Type B pancreatic cell (in vitro differentiated cells): ENCODE measurements around the gene SESN2. TPM values are rescaled to one million over a fixed set of nuclear protein-coding genes. Genes with fewer than 3 reads are reported as not detected.

ENCODE experiments used
- DNase-seq: peaks from one replicate; pipeline ENCODE4 v3.0.0; 2021; ENCODE audit warnings: mixed read lengths; ENCODE audit not compliant: unreplicated experiment; ENCODE audit errors: extremely low spot score
- H3K27ac Mint-ChIP-seq: 2 replicates; pipeline ENCODE4 v1.8.0; 2021; ENCODE audit warnings: mild to moderate bottlenecking, mixed read lengths
- H3K27me3 Mint-ChIP-seq: 2 replicates; pipeline ENCODE4 v1.8.0; 2021; ENCODE audit warnings: mixed read lengths
- H3K36me3 Mint-ChIP-seq: 2 replicates; pipeline ENCODE4 v1.8.0; 2021; ENCODE audit warnings: mixed read lengths
- H3K4me1 Mint-ChIP-seq: one replicate; pipeline ENCODE4 v1.8.0; 2021; ENCODE audit warnings: mixed read lengths; ENCODE audit not compliant: unreplicated experiment
- H3K4me3 Mint-ChIP-seq: 2 replicates; pipeline ENCODE4 v1.8.0; 2021; ENCODE audit warnings: mild to moderate bottlenecking, mixed read lengths
- H3K9me3 Mint-ChIP-seq: 2 replicates; pipeline ENCODE4 v1.8.0; 2021; ENCODE audit warnings: mixed read lengths
- CTCF ChIP-seq: fragments of 200-600 bp; sonication (generic); conservative IDR thresholded peaks from 2 replicates; pipeline ENCODE4 v1.5.0; 2021; ENCODE audit warnings: antibody characterized with exemption, mild to moderate bottlenecking
- total RNA-seq: library from RNA; stranded (reverse); gene quantifications from 2 replicates; pipeline ENCODE4 v1.2.1, GENCODE V29; 2021; ENCODE audit warnings: low replicate concordance

SESN2 gene
- total RNA-seq, 1 donor from 2014 or later, result 21.5 TPM

GRCh38 chr1:28232558-28233263 is 26.6 kb upstream of the SESN2 start, which contains the start of gene DNAJC8:
DNAJC8 (minus strand) TSS chr1:28233029; CDS start chr1:28232998, 31 bp downstream.
- Mint-ChIP-seq H3K9me3 (no peaks in the 10 kb centered on the region), H3K4me1 (peaks cover 10% of the 10 kb centered on the region), H3K36me3 (peaks cover 10% of the 10 kb centered on the region), H3K27me3 (no peaks in the 10 kb centered on the region), H3K27ac (peak within 1 kb of the TSS; percentile 99), H3K4me3 (peak within 1 kb of the TSS; percentile 99)
- DNase-seq, result peak; percentile 91
- TF ChIP-seq CTCF, result no peak

- H3K9me3 Mint-ChIP-seq, result no peaks in the 10 kb centered on the region
- no peak overlapping the region for H3K27ac Mint-ChIP-seq
- peaks cover 10% of the 10 kb centered on the region for H3K36me3 Mint-ChIP-seq
- no peak for DNase-seq
- H3K4me3 Mint-ChIP-seq, result peak overlapping the region; percentile 99
- peaks cover 10% of the 10 kb centered on the region for H3K4me1 Mint-ChIP-seq
- no peak for TF ChIP-seq CTCF
- no peaks in the 10 kb centered on the region for H3K27me3 Mint-ChIP-seq
Measured at GRCh38 chr1:28233264-28233606, 26.1 kb upstream of the SESN2 start.

GRCh38 chr1:28235755-28236655 is 23.3 kb upstream of the SESN2 start, which contains the start of gene ATP5IF1:
ATP5IF1 (plus strand) TSS chr1:28236124; CDS start chr1:28236184, 60 bp downstream.
- no peak for TF ChIP-seq CTCF
- H3K27me3 Mint-ChIP-seq, result no peaks in the 10 kb centered on the region
- H3K4me1 Mint-ChIP-seq, result peaks cover 14% of the 10 kb centered on the region
- no peak within 1 kb of the TSS for H3K4me3 Mint-ChIP-seq
- peaks cover 4% of the 10 kb centered on the region for H3K36me3 Mint-ChIP-seq
- H3K27ac Mint-ChIP-seq, result no peak within 1 kb of the TSS
- DNase-seq, result peak; percentile 94
- H3K9me3 Mint-ChIP-seq, result no peaks in the 10 kb centered on the region

- no peak for TF ChIP-seq CTCF
- no peak for DNase-seq
- no peak overlapping the region for H3K27ac Mint-ChIP-seq
- no peaks in the 10 kb centered on the region for H3K27me3 Mint-ChIP-seq
- H3K4me1 Mint-ChIP-seq, result peaks cover 14% of the 10 kb centered on the region
- no peaks in the 10 kb centered on the region for H3K9me3 Mint-ChIP-seq
- H3K4me3 Mint-ChIP-seq, result no peak overlapping the region
- H3K36me3 Mint-ChIP-seq, result peaks cover 4% of the 10 kb centered on the region
Measured at GRCh38 chr1:28236656-28237322, 22.5 kb upstream of the SESN2 start.

GRCh38 chr1:28239004-28239403 is 20.3 kb upstream of the SESN2 start:
- no peak for DNase-seq
- H3K27ac Mint-ChIP-seq, result no peak overlapping the region
- H3K27me3 Mint-ChIP-seq, result no peaks in the 10 kb centered on the region
- H3K36me3 Mint-ChIP-seq, result no peaks in the 10 kb centered on the region
- no peak for TF ChIP-seq CTCF
- no peaks in the 10 kb centered on the region for H3K9me3 Mint-ChIP-seq
- no peak overlapping the region for H3K4me3 Mint-ChIP-seq
- H3K4me1 Mint-ChIP-seq, result peaks cover 7% of the 10 kb centered on the region
